ENCODE data around the gene SNED1. TPM values are rescaled to one million over a fixed set of nuclear protein-coding genes. Genes with fewer than 3 reads are reported as not detected.

Gene SNED1
- total RNA-seq, 1 donor from 2014 or later = 0.26 TPM

DNA sequence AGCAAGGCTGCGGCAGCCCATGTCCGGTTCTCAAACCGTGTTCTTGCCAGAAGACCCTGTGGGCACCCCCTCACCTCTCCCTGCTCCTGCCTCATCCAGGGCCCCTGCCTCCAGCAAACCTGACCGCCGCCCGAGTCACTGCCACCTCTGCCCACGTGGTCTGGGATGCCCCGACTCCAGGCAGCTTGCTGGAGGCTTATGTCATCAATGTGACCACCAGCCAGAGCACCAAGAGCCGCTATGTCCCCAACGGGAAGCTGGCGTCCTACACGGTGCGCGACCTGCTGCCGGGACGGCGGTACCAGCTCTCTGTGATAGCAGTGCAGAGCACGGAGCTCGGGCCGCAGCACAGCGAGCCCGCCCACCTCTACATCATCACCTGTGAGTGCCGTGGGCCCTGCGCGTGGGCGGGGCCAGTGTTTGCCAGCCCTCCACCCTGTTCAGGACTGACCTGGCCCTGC, 71.4 kb downstream of the SNED1 start:
- H3K4me3 ChIP-seq (ENCODE audit: low read depth, low read length) = no peak overlapping the region
- H3K36me3 ChIP-seq (ENCODE audit: control insufficient read depth, insufficient read depth, low read length) = no peaks in the 10 kb centered on the region
- TF ChIP-seq, protein P1, sequence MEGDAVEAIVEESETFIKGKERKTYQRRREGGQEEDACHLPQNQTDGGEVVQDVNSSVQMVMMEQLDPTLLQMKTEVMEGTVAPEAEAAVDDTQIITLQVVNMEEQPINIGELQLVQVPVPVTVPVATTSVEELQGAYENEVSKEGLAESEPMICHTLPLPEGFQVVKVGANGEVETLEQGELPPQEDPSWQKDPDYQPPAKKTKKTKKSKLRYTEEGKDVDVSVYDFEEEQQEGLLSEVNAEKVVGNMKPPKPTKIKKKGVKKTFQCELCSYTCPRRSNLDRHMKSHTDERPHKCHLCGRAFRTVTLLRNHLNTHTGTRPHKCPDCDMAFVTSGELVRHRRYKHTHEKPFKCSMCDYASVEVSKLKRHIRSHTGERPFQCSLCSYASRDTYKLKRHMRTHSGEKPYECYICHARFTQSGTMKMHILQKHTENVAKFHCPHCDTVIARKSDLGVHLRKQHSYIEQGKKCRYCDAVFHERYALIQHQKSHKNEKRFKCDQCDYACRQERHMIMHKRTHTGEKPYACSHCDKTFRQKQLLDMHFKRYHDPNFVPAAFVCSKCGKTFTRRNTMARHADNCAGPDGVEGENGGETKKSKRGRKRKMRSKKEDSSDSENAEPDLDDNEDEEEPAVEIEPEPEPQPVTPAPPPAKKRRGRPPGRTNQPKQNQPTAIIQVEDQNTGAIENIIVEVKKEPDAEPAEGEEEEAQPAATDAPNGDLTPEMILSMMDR (IDR thresholded peaks at IDR 0.05; ENCODE audit: insufficient read depth, low read length, severe bottlenecking) = no peak
- FAIRE-seq = no peak
- DNase-seq (ENCODE audit: low read depth) = no peak
- no peaks in the 10 kb centered on the region for H3K27me3 ChIP-seq (ENCODE audit: control insufficient read depth, insufficient read depth, low read length)

DNA sequence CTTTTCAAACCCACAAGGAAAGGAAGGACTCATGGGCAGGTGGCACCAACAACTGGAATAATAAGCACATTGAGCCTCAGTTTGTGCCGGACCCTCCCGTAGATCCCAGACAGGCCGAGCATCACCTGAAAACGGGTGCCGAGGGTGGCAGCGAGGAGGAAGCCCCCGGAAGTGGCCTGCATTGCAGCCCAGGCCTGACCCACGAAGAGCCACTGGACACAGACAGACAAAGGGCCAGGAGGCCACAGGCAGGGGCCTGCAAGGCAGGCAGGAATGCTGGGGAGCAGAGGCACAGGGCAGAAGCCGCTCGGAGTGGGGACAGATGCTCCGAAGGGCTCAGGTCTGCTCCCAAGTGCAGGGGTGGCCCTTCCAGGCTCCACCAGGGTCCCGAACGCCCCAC, 71.9 kb downstream of the SNED1 start:
- Histone ChIP-seq H3K36me3 (ENCODE audit: control insufficient read depth, insufficient read depth, low read length) (no peaks in the 10 kb centered on the region), H3K27me3 (ENCODE audit: control insufficient read depth, insufficient read depth, low read length) (no peaks in the 10 kb centered on the region), H3K4me3 (ENCODE audit: low read depth, low read length) (no peak overlapping the region)
- TF ChIP-seq, protein P1 (IDR thresholded peaks at IDR 0.05; ENCODE audit: insufficient read depth, low read length, severe bottlenecking) = no peak
- DNase-seq (ENCODE audit: low read depth) (no peak), FAIRE-seq (no peak)

DNA sequence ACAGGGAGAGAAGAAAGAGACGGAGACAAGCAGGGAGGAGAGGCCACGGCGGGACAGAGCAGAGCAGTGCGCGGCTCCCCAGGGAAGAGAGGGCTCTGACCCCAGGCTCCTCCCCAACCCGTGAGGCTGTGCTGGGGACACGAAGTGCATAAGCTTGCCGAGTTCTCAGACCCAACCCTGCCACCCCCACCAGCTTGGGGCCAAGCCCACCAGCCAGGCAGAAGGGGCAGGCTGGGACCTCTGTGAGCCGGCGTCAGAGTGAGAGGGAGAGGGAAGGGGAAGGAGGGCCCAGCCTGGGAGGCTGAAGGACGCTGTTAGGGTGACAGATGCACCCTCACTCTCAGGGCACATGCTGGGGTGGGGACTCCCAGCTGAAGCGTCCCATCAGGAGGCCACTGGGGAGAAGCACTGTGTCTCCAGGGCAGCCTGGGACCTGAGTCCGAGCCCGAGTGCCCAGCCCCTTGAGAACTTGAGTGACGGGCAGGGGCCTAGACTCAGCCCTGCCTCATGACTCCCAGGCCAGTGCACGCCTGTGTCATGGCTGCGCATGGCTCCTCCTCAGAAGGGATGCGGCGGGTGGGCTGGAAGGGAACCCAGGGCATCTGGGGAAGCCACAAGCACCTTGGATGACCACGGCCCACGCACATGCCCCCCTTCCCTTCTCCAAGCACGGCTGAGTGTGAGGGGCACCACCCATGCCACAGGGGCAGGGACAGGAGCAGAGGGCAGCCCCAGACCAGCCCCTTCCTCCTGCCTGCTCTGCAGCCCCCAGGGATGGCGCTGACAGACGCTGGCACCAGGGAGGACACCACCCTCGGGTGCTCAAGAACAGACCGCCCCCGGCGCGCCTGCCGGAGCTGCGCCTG, 72.6 kb downstream of the SNED1 start:
- FAIRE-seq (no peak), DNase-seq (ENCODE audit: low read depth) (no peak)
- H3K36me3 ChIP-seq (ENCODE audit: control insufficient read depth, insufficient read depth, low read length) = no peaks in the 10 kb centered on the region
- TF ChIP-seq, protein P1 (IDR thresholded peaks at IDR 0.05; ENCODE audit: insufficient read depth, low read length, severe bottlenecking) = no peak
- no peaks in the 10 kb centered on the region for H3K27me3 ChIP-seq (ENCODE audit: control insufficient read depth, insufficient read depth, low read length)
- no peak overlapping the region for H3K4me3 ChIP-seq (ENCODE audit: low read depth, low read length)

DNA sequence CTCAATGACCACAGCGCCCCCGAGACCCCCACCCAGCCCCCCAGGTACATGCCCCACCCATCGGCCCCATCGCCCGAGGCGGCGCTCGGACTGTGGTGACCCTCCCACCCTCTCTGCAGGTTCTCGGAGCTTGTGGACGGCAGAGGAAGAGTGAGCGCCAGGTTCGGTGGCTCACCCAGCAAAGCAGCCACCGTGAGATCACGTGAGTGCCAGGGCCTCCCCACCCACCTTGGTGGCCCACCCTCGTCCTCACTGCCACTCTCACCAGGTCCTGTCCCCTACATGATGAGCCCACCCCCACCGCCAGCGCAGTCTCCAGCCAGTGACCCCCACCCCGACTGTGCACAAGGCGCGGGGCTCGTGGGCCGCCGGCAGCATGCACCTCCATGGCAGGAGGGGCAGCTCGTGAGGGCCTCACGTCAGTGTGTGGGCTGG, 73.3 kb downstream of the SNED1 start:
- Histone ChIP-seq H3K4me3 (ENCODE audit: low read depth, low read length) (no peak overlapping the region), H3K36me3 (ENCODE audit: control insufficient read depth, insufficient read depth, low read length) (no peaks in the 10 kb centered on the region), H3K27me3 (ENCODE audit: control insufficient read depth, insufficient read depth, low read length) (no peaks in the 10 kb centered on the region)
- TF ChIP-seq, protein P1 (IDR thresholded peaks at IDR 0.05; ENCODE audit: insufficient read depth, low read length, severe bottlenecking) = no peak
- FAIRE-seq = no peak
- no peak for DNase-seq (ENCODE audit: low read depth)

DNA sequence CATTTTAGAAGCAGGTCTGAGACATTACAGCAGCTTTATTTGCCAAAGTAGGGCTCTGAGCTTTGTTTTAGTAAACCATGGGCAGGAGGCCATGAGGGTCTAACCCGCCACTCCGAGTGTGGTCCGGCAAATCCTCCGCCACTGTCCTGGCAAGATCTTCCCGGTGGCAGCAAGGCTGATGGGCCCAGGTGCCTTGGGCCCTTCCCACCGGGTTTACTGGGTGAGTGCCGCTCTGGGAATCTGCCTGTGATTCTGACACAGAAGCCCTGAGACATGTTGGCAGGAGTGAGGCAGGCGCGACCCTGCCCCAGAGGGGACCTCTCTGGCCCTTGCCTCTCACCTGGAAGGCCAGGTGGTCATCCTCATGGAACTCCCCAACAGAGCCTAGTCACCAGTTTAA, 73.7 kb downstream of the SNED1 start:
- H3K4me3 ChIP-seq (ENCODE audit: low read depth, low read length) = no peak overlapping the region
- no peaks in the 10 kb centered on the region for H3K27me3 ChIP-seq (ENCODE audit: control insufficient read depth, insufficient read depth, low read length)
- TF ChIP-seq, protein P1 (IDR thresholded peaks at IDR 0.05; ENCODE audit: insufficient read depth, low read length, severe bottlenecking) = no peak
- no peak for DNase-seq (ENCODE audit: low read depth)
- no peak for FAIRE-seq
- no peaks in the 10 kb centered on the region for H3K36me3 ChIP-seq (ENCODE audit: control insufficient read depth, insufficient read depth, low read length)
